HG02763 (cell line): ENCODE measurements around the gene ZKSCAN8.

Experiments used
- ATAC-seq: cut with Tn5 transposase; IDR thresholded peaks from one replicate; pipeline ENCODE4 v1.9.1; 2021; ENCODE audit warnings: mild to moderate bottlenecking, moderate library complexity; ENCODE audit not compliant: unreplicated experiment

ZKSCAN8 gene

GRCh38 chr6:28139860-28140543 is 1.7 kb upstream of the ZKSCAN8 start:
- no peak for ATAC-seq

- no peak for ATAC-seq
These were observed 1.1 kb upstream of the ZKSCAN8 start for GRCh38 chr6:28140616-28141015.

GRCh38 chr6:28142446-28142845 is 763 bp downstream of the ZKSCAN8 start:
- ATAC-seq, result no peak

- no peak for ATAC-seq
These were observed 3.5 kb downstream of the ZKSCAN8 start for GRCh38 chr6:28145231-28145630.

GRCh38 chr6:28152531-28152930 is 10.8 kb downstream of the ZKSCAN8 start:
- ATAC-seq, result no peak

GRCh38 chr6:28153546-28153945 is 11.9 kb downstream of the ZKSCAN8 start:
- ATAC-seq, result no peak

- ATAC-seq, result no peak
These were observed 12.7 kb downstream of the ZKSCAN8 start for GRCh38 chr6:28154357-28154756.

- ATAC-seq, result no peak
These were observed 16.6 kb downstream of the ZKSCAN8 start for GRCh38 chr6:28158318-28158717.

GRCh38 chr6:28159029-28159607 is 17.4 kb downstream of the ZKSCAN8 start:
- ATAC-seq, result no peak

GRCh38 chr6:28160233-28160632 is 18.6 kb downstream of the ZKSCAN8 start:
- no peak for ATAC-seq

- no peak for ATAC-seq
These were observed 19.9 kb downstream of the ZKSCAN8 start for GRCh38 chr6:28161410-28162079.

- ATAC-seq, result no peak
These were observed 23.9 kb downstream of the ZKSCAN8 start for GRCh38 chr6:28165563-28165962.

GRCh38 chr6:28167068-28167467 is 25.4 kb downstream of the ZKSCAN8 start:
- ATAC-seq, result no peak

GRCh38 chr6:28167926-28168325 is 26.2 kb downstream of the ZKSCAN8 start:
- ATAC-seq, result no peak

GRCh38 chr6:28171271-28171670 is 29.6 kb downstream of the ZKSCAN8 start:
- no peak for ATAC-seq

- ATAC-seq, result no peak
These were observed 30.3 kb downstream of the ZKSCAN8 start for GRCh38 chr6:28172006-28172405.

GRCh38 chr6:28176373-28176772 is 34.7 kb downstream of the ZKSCAN8 start:
- no peak for ATAC-seq

GRCh38 chr6:28182255-28182654 is 40.6 kb downstream of the ZKSCAN8 start:
- no peak for ATAC-seq

- ATAC-seq, result no peak
These were observed 46.7 kb downstream of the ZKSCAN8 start for GRCh38 chr6:28188111-28188979.

GRCh38 chr6:28200020-28200419 is 58.3 kb downstream of the ZKSCAN8 start:
- ATAC-seq, result no peak

GRCh38 chr6:28203201-28203600 is 61.5 kb downstream of the ZKSCAN8 start:
- ATAC-seq, result no peak
